GM19240 (cell line): ENCODE results near the gene TNS3.
A peak's percentile ranks its signal among the peaks of the same experiment; 100 is the strongest.

Experiments used
- DNase-seq: peaks from one replicate; pipeline ENCODE4 v3.0.0; 2011; ENCODE audit warnings: low spot score; ENCODE audit not compliant: insufficient read length

Gene TNS3

DNA sequence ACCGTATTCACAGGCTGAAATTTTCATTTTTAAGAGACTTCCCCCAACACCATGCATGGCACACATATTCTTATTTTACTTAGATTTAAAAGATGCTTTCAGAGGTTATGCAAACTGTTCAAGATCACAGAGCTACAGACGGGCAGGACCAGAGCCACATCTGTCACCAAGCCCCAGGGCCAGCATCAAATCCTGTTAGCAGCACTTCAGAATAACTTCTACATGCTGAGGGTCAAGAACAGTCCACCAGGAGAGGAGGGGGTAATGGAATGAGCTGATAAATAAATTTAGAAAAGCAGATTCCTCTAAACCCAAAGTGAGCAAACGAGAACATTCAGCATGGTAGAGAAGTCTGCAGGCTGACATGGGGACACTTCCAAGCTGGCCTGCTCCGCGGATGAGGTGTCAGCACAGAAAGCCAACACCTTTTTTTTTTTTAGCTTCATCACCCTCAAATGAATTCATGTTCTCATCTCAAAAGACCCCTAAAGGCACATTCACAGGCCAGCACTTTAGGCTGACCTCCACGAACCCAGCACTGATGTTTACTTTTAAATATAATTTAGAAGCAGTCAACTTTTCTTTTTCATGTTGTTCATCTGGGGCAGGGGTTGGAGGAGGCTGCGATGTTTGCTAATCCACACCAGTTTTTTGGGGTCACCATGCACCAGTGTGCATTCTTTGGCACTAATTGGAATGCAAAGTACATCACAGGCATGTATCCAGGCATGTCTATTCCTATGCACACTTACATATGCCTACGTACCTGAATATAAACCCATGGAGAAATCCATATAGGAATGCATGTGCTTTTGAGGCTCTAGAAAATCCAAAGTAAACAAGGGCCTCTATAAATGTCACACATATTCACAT is 249.0 kb downstream of the TNS3 start:
- DNase-seq: no peak

DNA sequence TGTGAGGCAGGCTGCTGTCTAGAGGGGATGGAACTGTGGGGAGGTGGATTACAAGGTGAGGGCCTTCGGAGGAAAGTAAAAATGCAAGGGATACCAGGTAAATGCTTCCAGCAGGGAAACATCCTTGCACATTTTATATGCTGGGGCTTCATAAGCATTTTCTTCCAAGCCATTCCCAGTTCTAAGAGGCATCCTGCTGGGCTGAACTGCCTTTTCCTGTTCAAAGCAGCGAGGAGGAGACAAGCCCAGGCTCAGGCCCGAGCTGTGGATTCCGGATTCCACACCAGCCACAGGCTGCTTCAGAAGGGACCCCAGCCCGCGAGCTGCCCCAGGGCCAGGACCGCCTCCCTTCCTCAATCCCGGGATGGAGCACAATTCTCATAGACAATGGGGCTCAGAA is 249.7 kb downstream of the TNS3 start:
- DNase-seq: no peak

DNA sequence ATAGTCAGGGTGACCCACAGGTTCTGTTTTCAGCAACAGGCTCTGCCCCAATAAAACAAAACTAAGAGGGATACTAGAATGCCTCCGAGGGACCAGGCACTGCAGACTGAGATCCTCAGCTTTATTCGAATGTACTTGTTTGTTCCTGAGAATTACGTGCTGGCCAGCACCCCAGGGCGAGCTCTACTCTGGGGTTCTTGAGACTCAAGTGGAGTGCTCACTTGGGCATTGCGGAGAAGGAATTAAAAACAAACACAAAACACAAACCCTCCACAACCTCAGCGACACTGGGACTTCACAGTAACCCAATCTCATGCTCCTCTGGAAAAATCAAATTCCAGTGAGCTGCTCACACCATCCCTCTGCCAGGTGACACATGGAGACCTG is 250.7 kb downstream of the TNS3 start:
- DNase-seq: no peak

DNA sequence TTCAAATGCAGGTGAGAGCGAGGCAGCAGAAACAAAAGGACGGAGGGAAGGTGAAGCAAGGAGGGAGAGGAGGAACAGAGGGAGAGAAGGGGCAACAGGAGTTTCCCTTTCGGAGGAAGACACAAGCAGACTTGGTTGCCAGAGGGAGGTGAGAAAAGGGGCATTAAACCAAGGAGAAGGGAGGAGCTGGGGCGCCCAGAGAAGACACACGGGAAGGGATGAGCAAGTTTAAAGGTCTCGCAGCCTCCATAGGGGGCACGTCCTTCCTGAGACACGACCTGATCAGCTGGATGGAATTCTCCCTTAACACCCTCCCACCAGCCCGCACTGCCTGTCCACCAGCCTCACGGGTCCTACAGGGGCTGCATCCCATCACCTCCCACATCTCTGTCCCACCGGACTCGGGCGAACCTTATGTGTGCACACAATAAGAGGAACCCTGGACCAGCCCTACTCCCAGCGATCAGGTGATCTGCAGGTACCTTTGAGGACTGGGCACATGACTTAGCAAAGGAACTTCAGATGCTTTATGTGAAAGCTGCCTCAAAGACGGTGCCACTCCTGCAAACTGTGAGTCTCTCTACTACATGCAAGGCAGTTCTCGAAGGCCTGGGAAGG is 251.2 kb downstream of the TNS3 start:
- no peak for DNase-seq

DNA sequence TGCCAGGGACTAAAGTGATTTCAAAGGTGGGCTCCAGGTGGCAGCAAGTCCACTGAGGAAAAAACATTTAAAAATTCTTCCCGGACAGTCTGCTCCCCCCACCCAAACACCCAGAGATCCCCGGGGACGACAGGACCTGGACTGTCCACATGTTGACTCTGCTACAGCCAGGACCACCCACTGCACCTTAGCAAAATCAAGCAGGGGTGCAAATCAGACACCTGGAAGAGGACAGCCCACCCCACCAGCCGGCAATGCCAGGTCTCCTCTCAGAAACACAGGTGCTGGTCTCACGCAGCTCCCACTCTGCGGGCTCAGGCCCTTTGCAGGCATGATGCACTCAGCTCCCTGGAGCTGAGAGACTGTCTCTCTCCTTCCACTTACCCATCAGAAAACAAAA is 251.9 kb downstream of the TNS3 start:
- DNase-seq: no peak

DNA sequence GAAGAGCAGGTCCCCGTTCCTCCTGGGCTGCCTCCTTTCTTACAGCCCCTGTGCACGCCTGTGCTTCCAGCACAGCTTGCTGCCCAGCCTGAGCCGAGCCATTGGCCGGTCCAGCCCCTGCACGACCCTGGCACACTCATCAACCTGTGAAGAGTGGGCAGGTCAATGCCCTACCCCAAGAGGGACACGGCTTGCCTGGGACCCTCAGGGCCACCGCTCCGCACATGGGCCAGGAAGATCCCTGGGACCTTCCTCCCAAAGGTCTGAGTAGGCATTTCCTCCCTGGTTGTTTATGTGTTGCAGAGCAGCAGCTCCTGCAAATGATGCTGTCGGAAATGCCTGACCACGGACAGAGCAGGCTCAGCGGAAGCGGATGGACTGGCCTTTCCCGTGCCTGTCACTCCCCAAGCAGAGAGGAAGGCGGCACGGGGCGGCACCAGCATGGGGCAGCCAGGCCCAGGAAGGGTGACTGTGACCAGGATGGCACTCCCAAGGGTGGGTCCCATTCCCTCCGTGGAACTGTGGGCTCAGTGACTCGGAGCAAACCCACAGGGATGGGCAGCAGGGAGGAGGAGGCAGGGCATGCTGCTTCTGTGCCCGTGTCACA is 252.5 kb downstream of the TNS3 start:
- no peak for DNase-seq

DNA sequence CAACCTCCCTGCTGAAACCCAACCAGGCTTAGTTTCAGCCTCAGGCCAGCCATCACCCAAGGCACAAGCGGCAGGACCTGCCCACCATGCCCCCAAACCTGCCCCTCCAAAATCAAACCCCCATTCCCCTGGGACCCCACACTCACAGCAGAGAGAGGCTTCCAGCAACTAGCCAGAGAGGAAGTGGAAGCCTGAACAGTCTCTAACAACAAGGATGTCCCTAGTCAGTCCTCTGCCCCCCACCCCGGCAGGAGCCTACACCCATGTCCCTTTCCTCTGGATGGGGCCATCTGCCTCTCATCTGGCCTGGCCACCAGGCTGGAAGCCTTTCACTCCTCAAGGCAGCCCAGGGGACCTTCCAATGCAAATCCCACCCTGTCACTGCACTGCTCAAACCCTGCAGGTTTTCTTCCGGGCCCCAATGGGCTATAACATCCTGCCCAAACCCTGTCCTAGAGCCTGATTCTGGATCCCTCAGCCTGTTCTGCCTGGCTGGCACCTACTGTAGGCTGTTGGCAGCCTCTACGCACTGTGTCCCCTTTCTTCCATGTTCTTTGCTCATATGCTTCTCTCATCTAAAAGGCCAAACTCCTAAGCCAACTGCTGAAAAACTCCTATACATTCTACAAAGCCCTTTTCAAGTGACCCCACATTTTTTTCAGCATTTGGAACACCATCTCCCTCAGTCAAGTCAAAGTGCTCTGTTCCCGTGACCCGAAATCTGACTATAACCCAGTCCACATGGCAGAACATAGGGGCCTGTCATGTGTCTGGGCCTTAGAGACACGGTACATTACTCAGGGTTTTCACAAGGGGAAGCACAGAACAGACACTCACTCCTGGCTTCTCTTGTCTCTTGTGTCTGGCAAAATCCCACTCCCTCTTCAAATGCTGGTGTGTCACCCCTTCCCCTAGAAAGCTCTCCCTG is 253.3 kb downstream of the TNS3 start:
- DNase-seq: no peak

DNA sequence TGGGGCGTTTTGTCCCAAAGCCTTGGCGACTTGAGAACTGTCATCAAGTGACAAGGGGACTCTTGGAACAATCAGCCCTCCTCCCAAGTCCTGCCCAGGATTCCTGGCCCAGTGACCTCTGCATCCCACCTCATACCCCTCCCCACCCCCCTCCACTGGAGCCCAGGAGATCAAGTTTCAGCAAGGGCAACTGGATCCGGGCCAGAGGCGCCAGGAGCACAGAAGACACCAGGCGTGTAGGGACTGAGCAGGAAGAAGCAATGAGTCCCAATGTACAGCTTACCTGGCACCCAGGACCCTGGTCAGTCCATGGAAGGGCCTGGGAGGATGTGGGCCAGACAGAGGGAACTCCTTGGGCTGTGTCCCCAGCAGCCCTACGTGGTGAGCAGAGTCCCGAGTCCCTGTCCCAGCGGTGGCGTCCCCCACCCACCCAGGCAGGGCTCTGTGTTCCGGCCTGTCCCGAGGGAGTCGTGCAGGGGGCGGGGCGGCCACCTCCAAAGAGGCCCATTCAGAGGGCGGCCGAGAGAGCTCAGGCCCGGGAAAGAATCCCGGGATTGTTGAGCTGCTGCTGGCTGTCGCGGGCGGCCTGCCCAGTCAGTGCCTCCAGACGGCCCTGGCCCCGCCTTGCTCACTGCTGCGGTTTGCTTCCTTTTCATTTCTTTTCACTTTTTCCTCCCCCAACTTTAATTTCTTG is 254.1 kb downstream of the TNS3 start:
- no peak for DNase-seq

DNA sequence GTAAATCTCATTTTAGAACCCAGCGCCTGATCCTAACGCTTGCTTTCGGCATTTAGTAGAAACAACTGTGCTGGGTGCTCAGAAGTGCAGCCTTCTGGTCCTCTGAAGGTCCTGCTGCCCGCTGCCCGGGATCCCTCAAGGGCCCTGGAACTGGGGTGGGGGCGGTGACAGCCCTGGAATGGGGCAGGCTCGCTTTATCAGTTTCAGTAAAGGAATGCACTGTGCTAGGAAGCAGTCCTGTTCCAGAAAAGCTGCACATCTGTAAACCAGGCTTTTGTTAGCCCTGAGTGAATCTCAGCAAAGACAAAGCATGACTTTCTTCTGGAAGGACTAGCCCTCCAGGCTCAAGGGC is 254.6 kb downstream of the TNS3 start:
- no peak for DNase-seq

DNA sequence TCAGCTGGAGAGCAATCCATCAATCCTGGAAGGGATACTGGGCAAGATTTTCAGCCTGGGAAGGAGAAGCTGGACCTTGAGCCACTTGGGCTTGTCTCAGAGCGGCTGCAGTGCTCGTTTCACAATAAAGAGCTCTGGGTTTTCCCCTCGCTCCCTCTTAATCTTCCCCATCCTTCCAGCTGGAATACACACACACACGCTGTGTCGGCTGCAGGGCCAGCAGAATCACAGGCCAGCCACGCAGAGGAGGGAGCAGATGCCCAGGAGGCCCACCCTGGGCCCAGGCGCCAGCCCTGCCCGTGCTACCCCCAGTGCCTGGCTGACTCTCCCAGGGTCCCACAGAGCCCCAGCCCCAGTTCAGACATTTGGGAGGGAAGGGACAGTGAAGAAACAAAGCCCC is 255.1 kb downstream of the TNS3 start:
- no peak for DNase-seq

DNA sequence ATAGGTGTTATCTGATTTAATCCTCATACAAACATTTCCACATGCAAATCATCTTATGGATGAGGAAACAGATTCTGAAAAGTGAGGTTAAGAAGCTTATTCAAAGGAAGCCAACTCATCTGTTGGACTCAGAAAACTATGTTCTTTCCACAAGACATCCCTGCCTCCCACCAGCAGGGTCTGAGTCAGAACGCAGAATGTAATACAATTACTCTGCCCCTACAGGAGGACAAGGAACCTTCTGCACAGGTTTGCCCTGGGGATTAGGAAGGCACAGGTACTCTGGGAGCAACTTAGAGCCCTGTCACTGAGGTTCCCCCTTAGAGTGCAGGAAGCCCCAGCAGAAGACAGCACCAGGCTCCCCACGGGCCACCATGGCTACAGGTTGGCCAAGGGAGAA is 255.7 kb downstream of the TNS3 start:
- no peak for DNase-seq

DNA sequence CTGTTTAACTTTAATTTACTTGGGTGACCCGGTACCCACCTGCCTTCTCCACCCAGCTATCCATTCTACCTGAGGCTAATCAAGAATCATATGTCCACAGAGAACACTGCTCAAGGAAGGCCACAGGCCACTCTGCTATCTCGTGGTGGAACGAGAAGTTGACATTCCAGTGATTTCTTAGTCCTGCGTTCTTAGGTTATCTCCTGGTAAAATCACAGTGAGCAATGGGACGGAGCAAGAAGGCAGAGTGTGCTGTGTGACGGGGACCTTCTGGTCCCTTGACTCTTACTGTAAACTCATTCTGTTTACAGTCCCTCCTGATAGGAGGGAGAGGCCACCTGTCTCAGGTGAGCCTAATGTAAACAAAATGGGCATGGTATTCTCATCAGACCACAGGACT is 256.6 kb downstream of the TNS3 start:
- no peak for DNase-seq

DNA sequence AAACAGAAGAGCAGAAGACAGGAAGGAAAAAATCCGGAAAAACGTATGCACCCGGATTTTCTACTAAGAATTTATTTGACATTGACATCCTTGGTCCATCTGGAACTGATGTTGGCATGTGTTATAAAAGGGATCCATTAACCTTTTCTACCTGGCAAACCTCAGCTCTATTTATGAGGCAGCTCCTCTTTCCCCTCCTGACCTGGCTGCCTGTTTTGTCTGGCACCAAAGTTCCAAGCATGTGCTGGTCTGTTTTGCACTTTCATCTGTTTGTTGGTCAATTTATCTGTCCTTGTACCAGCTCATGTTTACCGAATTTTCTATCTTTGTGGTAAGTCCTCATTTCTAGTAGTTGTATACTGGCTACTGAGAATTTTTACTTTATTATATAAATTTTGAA is 258.0 kb downstream of the TNS3 start:
- DNase-seq: no peak

DNA sequence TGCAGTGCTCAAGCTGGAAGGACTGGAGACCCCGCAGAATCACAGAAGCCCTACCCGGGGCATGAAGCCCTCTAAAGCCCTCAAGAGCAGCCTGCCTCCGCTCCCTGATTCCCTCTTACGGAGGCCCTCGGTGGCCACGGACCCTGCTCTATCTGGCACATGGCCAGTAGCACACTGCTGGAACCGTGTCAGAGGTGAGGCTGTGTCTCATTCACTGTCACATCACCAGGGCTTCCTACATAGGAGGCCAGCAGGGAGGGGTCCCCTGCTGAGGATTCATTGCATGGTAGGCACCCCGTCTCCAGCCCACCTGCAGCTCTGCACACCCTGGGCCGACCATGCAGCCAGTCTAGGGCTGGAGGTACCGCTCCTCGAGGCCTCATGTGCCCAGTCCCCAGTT is 259.2 kb downstream of the TNS3 start:
- no peak for DNase-seq

DNA sequence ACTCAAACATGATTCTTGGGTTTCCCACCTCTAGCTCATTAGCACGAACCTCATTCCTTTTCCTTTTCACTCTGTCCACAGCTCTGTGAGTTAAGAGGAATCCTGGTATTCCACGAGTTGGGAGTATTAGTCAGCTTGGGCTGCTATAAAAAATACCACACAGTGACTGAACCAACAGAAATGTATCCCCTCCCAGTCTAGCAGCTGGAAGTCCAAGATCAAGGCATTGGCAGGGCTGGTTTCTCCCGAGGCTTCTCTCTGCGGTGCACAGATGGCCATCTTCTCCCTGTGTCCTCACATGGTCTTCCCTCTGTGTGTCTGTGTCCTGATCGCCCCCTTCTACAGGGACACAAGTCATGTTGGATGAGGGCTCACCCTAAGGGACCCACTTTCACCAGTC is 261.6 kb downstream of the TNS3 start:
- DNase-seq: no peak

DNA sequence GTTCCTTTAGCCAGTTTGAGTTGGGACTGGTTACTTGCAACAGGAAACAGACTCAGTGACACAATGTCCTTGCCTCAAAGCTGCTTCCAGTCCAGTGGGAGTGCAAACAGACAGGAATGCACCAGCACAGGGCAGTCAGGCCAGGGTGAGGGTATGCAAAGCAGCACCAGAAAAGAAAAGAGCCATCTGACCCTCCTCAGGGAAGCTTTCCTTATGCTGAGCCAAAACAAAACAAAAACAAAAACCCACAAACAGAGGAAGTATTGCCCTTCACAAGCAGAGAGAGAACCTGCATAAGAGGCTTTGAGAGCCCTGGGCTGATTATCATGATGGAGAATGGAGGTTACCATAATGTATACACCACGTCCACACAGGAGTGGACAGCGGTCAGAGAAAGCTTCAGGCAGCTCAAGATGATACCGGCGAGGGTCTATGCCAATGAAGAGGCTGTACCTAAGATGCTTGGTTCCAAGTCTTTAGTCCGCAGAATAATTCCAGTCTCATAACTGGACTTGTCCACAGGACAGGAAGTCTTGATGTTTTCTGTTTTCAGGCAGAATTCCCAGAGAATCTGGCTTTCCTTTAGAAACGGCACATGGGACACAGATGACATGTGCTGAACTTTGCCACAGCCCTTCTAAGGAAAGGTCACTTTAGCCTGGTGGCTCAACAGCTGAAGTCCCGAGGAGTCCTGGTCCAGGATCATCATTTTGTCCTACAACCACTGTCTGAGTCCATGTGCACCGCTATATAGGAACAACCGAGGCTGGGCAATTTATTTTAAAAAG is 263.3 kb downstream of the TNS3 start:
- peak; percentile 19 for DNase-seq

DNA sequence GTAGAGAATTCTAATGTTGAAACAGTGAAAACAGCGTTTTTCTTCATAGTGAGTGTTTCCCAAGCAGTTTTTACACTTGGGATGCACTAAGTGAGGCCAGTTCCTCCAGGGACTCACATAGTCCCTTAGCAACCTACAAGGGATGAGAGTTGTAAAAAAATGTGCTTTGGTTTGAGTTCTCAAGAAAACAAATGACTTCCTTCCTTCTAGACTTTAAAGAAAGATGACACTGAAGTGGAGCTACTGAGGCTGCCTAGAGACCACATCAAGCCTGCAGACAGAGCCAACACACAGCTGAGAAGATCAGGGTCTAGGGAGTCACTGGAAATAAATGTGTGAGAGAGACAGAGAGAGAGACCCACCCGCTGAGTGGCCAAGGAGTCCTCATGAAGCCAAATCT is 264.4 kb downstream of the TNS3 start:
- DNase-seq: no peak

DNA sequence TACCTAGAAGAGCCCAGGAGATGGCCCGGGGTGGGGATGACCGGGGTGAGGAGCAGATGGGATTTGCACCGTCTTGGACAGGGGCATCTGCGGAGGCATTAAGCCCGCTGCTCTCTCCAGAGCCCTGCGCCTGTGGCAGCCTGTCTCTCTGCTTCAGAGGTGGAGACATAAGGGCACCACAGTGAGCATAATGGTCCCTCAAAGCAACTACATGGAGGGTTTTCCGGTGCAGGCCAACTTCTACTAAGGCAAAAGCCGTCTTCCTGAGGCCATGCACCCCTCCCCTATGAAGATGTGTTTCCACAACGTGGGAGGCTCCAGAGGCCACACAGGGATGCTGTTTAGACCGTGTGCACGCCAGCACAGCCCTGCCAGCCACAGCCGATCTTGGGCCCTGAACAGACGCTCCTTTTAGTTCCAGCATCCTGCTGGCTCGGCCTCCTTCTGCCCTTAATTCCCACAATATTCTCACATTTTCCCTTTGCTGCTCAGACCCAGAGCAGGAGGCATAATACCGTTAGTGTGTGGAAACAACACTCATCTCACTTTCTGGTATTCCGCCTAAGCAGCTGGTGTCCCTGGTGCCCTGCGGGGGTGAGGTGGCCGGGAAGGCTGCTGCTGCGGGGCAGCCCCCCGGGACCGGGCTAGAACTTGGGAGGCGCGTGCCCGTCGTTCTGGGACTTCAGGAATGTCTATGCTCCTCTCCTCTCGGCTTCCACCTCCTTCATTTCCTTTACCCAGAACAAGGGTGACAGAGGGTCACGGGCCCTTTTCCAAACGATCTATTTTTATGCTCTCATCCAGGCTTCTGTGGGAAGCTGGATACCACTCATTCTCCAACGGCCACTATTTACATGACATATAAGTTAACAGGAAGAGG is 266.9 kb downstream of the TNS3 start:
- no peak for DNase-seq

DNA sequence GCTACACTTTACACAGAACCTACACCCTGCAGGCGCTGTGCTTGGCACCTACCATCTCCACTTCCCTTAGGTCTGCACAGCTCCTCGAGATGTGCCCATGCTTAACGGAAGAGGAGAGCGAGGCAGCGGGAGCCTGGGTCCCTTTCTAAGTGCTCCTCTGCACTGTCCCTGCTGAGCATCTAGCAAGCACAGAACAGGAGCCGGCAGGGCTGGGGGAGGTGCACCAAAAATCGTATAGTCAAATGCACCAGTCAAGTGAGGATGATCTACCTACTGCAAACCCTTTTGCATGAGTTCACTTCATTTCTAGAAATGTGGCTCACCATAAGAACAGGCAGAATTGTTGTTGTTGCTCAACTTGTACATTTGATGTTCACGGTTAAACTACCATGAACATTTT is 267.7 kb downstream of the TNS3 start:
- no peak for DNase-seq
